ENCODE data around the gene IFIT1. TPM values are rescaled to one million over a fixed set of nuclear protein-coding genes. Genes with fewer than 3 reads are reported as not detected.

IFIT1 gene
- total RNA-seq, 4 donors from 2014 or later = 13.5 to 27.4 (median 19.7) TPM

DNA sequence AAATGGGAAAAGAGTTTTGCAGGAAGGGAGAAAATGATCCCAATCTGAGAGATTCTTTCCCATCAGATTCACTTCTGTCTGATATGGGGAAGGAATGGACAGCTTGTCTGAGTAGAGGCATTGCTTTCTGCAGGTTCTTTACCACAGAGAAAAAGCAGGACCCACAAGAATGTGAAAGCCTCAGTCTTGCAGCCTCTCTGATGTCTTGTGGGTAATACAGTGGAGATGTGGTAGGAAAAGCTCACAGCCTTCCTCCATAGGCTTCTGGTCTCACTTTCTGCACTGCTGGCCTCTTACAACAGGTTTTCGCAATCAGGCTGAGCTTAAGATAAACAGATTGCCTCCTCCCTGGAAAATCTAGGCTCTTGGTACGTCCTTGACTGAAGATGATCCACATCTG is 551 bp downstream of the IFIT1 start:
- TF ChIP-seq POLR2A (IDR thresholded peaks at IDR 0.05) = no peak
- TF ChIP-seq, protein P1, sequence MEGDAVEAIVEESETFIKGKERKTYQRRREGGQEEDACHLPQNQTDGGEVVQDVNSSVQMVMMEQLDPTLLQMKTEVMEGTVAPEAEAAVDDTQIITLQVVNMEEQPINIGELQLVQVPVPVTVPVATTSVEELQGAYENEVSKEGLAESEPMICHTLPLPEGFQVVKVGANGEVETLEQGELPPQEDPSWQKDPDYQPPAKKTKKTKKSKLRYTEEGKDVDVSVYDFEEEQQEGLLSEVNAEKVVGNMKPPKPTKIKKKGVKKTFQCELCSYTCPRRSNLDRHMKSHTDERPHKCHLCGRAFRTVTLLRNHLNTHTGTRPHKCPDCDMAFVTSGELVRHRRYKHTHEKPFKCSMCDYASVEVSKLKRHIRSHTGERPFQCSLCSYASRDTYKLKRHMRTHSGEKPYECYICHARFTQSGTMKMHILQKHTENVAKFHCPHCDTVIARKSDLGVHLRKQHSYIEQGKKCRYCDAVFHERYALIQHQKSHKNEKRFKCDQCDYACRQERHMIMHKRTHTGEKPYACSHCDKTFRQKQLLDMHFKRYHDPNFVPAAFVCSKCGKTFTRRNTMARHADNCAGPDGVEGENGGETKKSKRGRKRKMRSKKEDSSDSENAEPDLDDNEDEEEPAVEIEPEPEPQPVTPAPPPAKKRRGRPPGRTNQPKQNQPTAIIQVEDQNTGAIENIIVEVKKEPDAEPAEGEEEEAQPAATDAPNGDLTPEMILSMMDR (IDR thresholded peaks at IDR 0.05) = no peak
- DNase-seq = peak; percentile 37 to 65
- Histone ChIP-seq H3K27me3 (no peaks in the 10 kb centered on the region), H3K27ac (peak overlapping the region; percentile 80 to 95), H3K9me3 (no peaks in the 10 kb centered on the region), H3K4me3 (peak overlapping the region; percentile 42 to 46), H3K4me1 (no peaks in the 10 kb centered on the region), H3K36me3 (no peaks in the 10 kb centered on the region)
- intact Hi-C loops (cut with DNase I; ENCODE audit: low total_unique reads) = no loop called here

DNA sequence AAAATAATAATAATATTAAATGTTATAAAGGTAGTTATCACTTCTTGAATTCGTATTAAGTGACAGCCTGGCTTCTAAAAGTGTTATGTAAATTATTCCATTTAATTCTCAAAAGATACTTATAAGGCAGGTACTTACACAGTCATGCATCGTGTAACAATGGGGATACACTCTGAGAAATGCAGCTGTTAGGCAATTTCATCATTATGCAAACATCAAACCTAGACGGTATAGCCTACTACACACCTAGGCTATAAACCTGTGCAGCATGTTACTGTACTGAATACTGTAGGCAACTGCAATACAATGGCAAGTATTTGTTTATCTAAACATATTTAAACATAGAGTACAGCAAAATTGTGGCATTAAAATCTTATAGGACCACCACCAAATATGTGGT is 1.5 kb downstream of the IFIT1 start:
- Histone ChIP-seq H3K27ac (peak overlapping the region; percentile 80 to 95), H3K9me3 (no peaks in the 10 kb centered on the region), H3K27me3 (no peaks in the 10 kb centered on the region), H3K4me3 (peak overlapping the region; percentile 42 to 46), H3K36me3 (no peaks in the 10 kb centered on the region), H3K4me1 (no peaks in the 10 kb centered on the region)
- intact Hi-C loops (cut with DNase I; ENCODE audit: low total_unique reads) = no loop called here
- TF ChIP-seq, protein P1 (IDR thresholded peaks at IDR 0.05) = no peak
- no peak for TF ChIP-seq POLR2A (IDR thresholded peaks at IDR 0.05)
- DNase-seq = no peak

DNA sequence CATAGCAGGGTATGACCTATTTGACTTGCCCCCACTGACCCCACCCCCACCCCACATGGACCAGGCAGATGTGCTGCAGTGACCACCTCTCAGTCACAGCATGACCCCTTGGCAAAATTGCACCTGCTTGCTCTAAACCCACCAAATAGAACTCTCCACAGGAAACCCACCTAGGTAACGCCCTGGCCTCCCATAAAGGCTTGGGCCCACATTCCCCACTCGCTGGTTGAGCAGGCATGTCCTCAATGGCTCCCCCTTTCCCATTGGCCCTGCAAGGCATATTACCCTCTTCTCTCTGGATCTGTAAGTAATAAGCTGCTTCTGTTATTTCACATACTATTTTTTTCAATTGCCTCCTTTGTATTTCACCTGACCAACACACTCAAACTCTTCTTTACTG is 2.7 kb downstream of the IFIT1 start:
- Histone ChIP-seq H3K9me3 (no peaks in the 10 kb centered on the region), H3K4me1 (no peaks in the 10 kb centered on the region), H3K4me3 (no peak overlapping the region), H3K36me3 (no peaks in the 10 kb centered on the region), H3K27ac (peak overlapping the region in 1 of 2 donors; percentile 26), H3K27me3 (no peaks in the 10 kb centered on the region)
- no peak for TF ChIP-seq POLR2A (IDR thresholded peaks at IDR 0.05)
- TF ChIP-seq, protein P1 (IDR thresholded peaks at IDR 0.05) = no peak
- DNase-seq = no peak
- intact Hi-C loops (cut with DNase I; ENCODE audit: low total_unique reads) = no loop called here

DNA sequence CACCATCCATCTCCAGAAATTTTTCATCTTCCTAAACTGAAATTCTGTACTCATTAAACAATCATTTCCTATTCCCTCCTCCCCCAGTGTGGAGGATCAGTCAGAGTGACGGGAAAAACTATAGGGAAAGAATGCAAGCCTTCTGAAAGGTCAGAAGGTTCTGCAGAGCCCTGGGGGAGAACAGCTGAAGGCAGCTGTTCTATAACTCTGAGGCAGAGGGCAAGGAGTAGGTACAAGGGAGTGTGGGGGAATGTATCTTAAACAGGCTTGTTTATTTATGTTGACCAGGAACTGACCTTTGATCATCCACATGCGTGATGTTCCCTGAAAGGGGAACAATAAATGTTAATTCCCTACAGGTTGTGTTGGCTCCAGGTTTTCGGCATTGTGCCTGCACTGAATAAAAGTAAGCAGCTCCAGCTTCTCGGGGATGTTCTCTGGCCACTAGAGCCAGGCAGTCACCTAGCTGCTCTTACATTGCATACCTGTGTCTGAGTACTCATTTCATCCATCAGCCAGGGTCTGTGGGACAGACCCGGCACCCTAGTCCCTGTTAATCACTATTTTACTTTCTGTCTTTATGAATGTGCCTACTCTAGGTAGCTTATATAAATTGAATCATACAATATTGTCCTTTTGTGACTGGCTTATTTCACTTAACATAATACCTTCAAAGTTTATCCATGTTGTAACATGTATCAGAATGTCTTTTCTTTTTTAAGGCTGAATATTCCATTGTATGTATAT is 5.8 kb downstream of the IFIT1 start:
- intact Hi-C loops (cut with DNase I; ENCODE audit: low total_unique reads) = no loop called here
- no peaks in the 10 kb centered on the region for H3K36me3 ChIP-seq
- no peak for DNase-seq

DNA sequence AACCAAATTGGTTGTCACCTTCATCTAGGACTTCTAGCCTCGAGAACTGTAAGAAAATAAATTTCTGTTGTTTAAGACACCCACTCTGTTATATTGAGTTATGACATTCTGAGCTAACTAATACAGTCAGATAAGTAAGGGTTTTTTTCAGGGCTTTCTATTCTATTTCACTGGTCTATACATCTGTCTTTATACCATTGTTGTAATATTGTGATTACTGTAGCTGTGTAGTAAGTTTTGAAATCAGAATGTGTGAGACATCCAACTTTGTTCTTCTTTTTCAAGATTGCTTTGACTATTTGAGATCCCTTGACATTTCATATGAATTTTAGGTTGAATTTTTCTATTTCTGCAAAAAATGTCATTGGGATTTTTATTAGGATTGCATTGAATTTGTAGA is 7.5 kb downstream of the IFIT1 start:
- Histone ChIP-seq H3K27me3 (no peaks in the 10 kb centered on the region), H3K9me3 (no peaks in the 10 kb centered on the region), H3K4me1 (no peaks in the 10 kb centered on the region), H3K4me3 (no peak overlapping the region), H3K27ac (no peak overlapping the region), H3K36me3 (no peaks in the 10 kb centered on the region)
- TF ChIP-seq, protein P1 (IDR thresholded peaks at IDR 0.05) = no peak
- no peak for TF ChIP-seq POLR2A (IDR thresholded peaks at IDR 0.05)
- no peak for DNase-seq
- intact Hi-C loops (cut with DNase I; ENCODE audit: low total_unique reads) = no loop called here

More for the DNA sequence above, 5.8 kb downstream of the IFIT1 start:
- Histone ChIP-seq H3K9me3 (no peaks in the 10 kb centered on the region), H3K4me3 (no peak overlapping the region), H3K27me3 (no peaks in the 10 kb centered on the region), H3K27ac (no peak overlapping the region), H3K4me1 (no peaks in the 10 kb centered on the region)
- TF ChIP-seq, protein P1 (IDR thresholded peaks at IDR 0.05) = no peak
- no peak for TF ChIP-seq POLR2A (IDR thresholded peaks at IDR 0.05)

Data from uterus (tissue), 4 donors.